ENCODE data around the gene CTTNBP2. TPM values are rescaled to one million over a fixed set of nuclear protein-coding genes. Genes with fewer than 3 reads are reported as not detected.

CTTNBP2 gene
- total and polyA plus RNA-seq, 12 donors, result 1.2 to 6.7 (median 3.9) TPM

- no peaks in the 10 kb centered on the region for H3K27me3 ChIP-seq
- no peak for TF ChIP-seq POLR2A (IDR thresholded peaks at IDR 0.05)
- TF ChIP-seq, protein P1, sequence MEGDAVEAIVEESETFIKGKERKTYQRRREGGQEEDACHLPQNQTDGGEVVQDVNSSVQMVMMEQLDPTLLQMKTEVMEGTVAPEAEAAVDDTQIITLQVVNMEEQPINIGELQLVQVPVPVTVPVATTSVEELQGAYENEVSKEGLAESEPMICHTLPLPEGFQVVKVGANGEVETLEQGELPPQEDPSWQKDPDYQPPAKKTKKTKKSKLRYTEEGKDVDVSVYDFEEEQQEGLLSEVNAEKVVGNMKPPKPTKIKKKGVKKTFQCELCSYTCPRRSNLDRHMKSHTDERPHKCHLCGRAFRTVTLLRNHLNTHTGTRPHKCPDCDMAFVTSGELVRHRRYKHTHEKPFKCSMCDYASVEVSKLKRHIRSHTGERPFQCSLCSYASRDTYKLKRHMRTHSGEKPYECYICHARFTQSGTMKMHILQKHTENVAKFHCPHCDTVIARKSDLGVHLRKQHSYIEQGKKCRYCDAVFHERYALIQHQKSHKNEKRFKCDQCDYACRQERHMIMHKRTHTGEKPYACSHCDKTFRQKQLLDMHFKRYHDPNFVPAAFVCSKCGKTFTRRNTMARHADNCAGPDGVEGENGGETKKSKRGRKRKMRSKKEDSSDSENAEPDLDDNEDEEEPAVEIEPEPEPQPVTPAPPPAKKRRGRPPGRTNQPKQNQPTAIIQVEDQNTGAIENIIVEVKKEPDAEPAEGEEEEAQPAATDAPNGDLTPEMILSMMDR (IDR thresholded peaks at IDR 0.05), result no peak
- no peak for DNase-seq
- no peaks in the 10 kb centered on the region for H3K4me1 ChIP-seq (replicated peaks in 1 of 2)
- H3K36me3 ChIP-seq (replicated peaks in 1 of 2), result no peaks in the 10 kb centered on the region
- no peak overlapping the region for H3K27ac ChIP-seq
- H3K9me3 ChIP-seq (replicated peaks in 1 of 3), result no peaks in the 10 kb centered on the region
- intact Hi-C loops (cut with DNase I), result no loop called here
- H3K4me3 ChIP-seq, result no peak overlapping the region
- 57 to 84% (median 68%) methylated on average over 4 of the region's 4 CpGs for WGBS, 4 donors
Measured at GRCh38 chr7:117739085-117739484, 134.2 kb downstream of the CTTNBP2 start.

GRCh38 chr7:117737926-117738325 is 135.3 kb downstream of the CTTNBP2 start:
- intact Hi-C loops (cut with DNase I), result no loop called here
- Histone ChIP-seq H3K4me3 (no peak overlapping the region), H3K9me3 (replicated peaks in 1 of 3) (no peaks in the 10 kb centered on the region), H3K4me1 (replicated peaks in 1 of 2) (no peaks in the 10 kb centered on the region), H3K27ac (no peak overlapping the region), H3K27me3 (no peaks in the 10 kb centered on the region), H3K36me3 (replicated peaks in 1 of 2) (no peaks in the 10 kb centered on the region)
- no peak for DNase-seq
- 81 to 90% (median 83%) methylated on average over 7 to 9 of the region's 9 CpGs for WGBS, 4 donors
- no peak for TF ChIP-seq POLR2A (IDR thresholded peaks at IDR 0.05)
- TF ChIP-seq, protein P1 (IDR thresholded peaks at IDR 0.05), result no peak

- H3K9me3 ChIP-seq (replicated peaks in 1 of 3), result no peaks in the 10 kb centered on the region
- intact Hi-C loops (cut with DNase I), result no loop called here
- H3K4me3 ChIP-seq, result no peak overlapping the region
- TF ChIP-seq, protein P1 (IDR thresholded peaks at IDR 0.05), result no peak
- TF ChIP-seq POLR2A (IDR thresholded peaks at IDR 0.05), result no peak
- no peaks in the 10 kb centered on the region for H3K36me3 ChIP-seq (replicated peaks in 1 of 2)
- WGBS, 4 donors, result 70 to 83% (median 76%) methylated on average over 6 of the region's 6 CpGs
- H3K27ac ChIP-seq, result no peak overlapping the region
- DNase-seq, result no peak
- H3K27me3 ChIP-seq, result no peaks in the 10 kb centered on the region
- no peaks in the 10 kb centered on the region for H3K4me1 ChIP-seq (replicated peaks in 1 of 2)
Measured at GRCh38 chr7:117731455-117731854, 141.8 kb downstream of the CTTNBP2 start.

- no peaks in the 10 kb centered on the region for H3K36me3 ChIP-seq (replicated peaks in 1 of 2)
Measured at GRCh38 chr7:117730390-117730789, 142.9 kb downstream of the CTTNBP2 start.

More at GRCh38 chr7:117730390-117730789, 142.9 kb downstream of the CTTNBP2 start:
- Histone ChIP-seq H3K9me3 (replicated peaks in 1 of 3) (no peaks in the 10 kb centered on the region), H3K27me3 (no peaks in the 10 kb centered on the region), H3K4me3 (no peak overlapping the region), H3K4me1 (replicated peaks in 1 of 2) (no peaks in the 10 kb centered on the region), H3K27ac (no peak overlapping the region)
- 82 to 87% (median 85%) methylated on average over 3 of the region's 3 CpGs for WGBS, 4 donors
- TF ChIP-seq, protein P1 (IDR thresholded peaks at IDR 0.05), result no peak
- no peak for TF ChIP-seq POLR2A (IDR thresholded peaks at IDR 0.05)
- intact Hi-C loops (cut with DNase I), result no loop called here
- DNase-seq, result no peak

All from adrenal gland (tissue), 12 donors.